MV-4-11 (cell line): Measurements from ENCODE around the gene FAM174B.

Experiments
- DNase-seq: peaks from one replicate; lab custom pipeline; 2025; lab: John Stamatoyannopoulos, UW

FAM174B gene

GRCh38 chr15:92569778-92570177, 85.8 kb downstream of the FAM174B start:
- DNase-seq: no peak
